D341Med (cell line): Measurements from ENCODE around the gene TAS2R8.
"Not testable (repeated sequence)": the region's sequence is repeated elsewhere in the genome, so short reads cannot be mapped to it uniquely, and the experiment has no call there.

Source experiments
- DNase-seq: peaks from one replicate; pipeline ENCODE4 v3.0.0; 2012; ENCODE audit warnings: low spot score

The TAS2R8 gene, protein sequence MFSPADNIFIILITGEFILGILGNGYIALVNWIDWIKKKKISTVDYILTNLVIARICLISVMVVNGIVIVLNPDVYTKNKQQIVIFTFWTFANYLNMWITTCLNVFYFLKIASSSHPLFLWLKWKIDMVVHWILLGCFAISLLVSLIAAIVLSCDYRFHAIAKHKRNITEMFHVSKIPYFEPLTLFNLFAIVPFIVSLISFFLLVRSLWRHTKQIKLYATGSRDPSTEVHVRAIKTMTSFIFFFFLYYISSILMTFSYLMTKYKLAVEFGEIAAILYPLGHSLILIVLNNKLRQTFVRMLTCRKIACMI

GRCh38 chr12:10807186-10807585 is at the start of gene TAS2R8:
TSS of gene TAS2R8 (minus strand) at chr12:10807286. CDS start at chr12:10806980, 306 bp downstream.
- no peak for DNase-seq

DNA sequence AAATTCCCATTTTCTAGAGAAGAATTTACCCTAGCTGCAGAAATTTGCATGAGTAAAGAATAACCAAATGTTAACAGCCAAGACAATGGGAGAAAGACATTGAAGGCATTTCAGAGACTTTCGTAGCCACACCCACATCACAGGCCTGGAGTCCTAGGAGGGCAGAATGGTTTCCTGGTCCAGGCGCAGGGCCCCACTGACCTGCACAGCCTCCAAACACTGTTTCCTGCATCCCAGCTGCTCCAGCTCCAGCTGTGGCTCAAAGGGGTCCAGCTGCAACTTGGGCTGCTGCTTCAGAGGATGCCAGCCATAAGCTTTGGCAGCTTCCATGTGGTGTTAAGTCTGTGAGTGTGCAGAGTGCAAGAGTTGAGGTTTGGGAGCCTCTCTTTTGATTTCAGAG is 48.7 kb upstream of the TAS2R8 start:
- DNase-seq: no peak

GRCh38 chr12:10853776-10854175 is 46.7 kb upstream of the TAS2R8 start:
- no peak for DNase-seq

GRCh38 chr12:10851243-10851858 is 44.3 kb upstream of the TAS2R8 start:
- no peak for DNase-seq

DNA sequence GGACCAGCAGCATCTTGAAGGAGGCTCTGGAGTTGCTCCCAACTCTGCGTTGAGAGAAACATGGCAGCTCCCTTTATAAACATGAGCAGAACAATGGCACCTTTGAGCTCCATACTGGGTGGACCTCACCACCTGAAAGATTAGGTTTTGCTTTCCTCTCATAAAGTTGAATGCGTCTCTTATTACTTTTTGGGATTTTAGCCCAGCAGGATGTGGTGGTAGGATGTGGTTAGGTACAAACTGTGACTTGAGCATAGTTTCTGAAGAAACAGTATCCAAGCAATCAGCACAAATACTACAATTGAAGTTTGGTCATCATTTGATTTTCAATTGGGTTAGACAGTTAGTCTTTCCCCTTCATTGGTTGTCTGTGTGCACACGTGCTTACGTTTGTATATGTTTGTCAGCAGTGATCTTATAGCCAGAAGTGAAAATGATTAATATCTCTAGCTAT is 42.4 kb upstream of the TAS2R8 start, which contains the start of gene PRR4:
PRR4 (minus strand) TSS at position 51 of the 454 bp plus-strand sequence; CDS start at position 13, 38 bp downstream.
- no peak for DNase-seq

- no peak for DNase-seq
These were observed 40.7 kb upstream of the TAS2R8 start for GRCh38 chr12:10847744-10848143.

GRCh38 chr12:10842862-10843261 is 35.8 kb upstream of the TAS2R8 start:
- no peak for DNase-seq

GRCh38 chr12:10838461-10838860 is 31.4 kb upstream of the TAS2R8 start:
- no peak for DNase-seq

- no peak for DNase-seq
These were observed 22.9 kb upstream of the TAS2R8 start for GRCh38 chr12:10829994-10830393.

GRCh38 chr12:10826258-10826657 is 19.2 kb upstream of the TAS2R8 start, which contains the start of gene TAS2R10:
TSS of gene TAS2R10 (minus strand) at chr12:10826358. CDS start at chr12:10826269, 89 bp downstream.
- DNase-seq: no peak

DNA sequence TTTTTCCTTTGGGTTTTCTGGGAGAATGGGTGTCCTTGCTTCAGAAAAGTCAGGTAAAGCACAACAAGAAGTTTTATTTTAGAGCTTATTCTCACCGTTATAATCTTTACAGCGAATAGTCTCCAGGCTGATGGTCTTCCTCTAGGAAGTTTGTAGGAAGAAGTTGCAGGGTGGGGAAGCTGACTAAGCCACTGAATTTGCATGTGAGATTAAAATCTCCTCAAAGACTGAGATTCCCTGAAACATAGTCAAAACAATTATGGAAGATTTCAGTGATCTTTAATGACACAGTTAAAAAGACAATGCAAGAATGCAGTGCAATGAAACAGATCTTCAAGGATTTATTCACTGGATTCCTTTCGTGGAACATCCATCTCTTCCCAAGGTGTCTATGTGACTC is 17.9 kb upstream of the TAS2R8 start:
- no peak for DNase-seq

DNA sequence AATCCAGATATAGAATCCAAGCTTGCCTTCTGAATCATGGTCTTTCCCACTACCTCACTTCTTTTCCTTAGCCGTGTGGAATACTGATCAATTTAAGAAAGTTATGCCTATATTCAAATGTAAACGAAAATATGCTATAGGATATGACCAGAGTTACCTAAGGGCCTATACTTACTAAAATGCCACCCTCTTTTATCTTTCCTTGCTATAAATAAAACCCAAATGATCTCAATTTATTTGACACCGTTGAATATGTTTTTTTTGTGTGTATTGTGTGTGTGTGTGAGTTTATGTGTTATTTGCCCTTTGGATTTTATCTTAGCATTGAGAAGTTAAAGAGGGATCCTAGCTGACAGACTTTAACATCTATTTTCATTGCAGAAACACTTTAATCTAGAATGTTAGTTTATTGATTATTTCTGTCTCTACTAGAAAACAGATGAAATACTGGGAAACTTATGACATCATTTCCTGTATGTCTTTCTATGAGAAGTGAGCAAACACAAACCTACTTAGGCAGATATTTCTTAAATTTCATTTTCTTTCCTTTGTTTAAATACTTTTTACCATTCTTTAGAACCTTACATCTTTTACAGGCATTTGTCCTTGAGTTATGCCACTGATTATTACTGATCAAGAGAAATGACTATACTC is 4.9 kb upstream of the TAS2R8 start:
- DNase-seq: no peak

DNA sequence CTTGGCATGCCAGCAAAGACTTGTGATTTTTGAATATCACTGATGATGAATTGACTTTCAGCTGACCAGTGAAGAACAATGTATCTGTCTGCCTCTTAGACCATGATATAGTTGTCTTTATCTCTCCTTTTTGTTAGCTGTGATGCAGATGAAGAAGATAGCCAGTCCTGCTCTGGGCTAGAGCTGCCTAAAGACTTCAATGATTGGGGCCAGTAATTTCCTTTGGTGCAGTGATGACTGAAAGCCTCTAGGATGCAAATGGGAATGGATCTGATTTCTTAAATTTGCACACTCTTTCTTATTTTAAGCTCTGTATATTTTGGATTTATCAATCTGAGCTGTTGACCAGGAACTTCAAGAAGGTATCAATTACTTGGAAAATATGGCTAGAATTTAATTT is 3.0 kb upstream of the TAS2R8 start, which contains the start of gene TAS2R9:
TAS2R9 (minus strand) TSS at position 101 of the 400 bp plus-strand sequence; CDS start at position 8, 93 bp downstream.
- DNase-seq: no peak

DNA sequence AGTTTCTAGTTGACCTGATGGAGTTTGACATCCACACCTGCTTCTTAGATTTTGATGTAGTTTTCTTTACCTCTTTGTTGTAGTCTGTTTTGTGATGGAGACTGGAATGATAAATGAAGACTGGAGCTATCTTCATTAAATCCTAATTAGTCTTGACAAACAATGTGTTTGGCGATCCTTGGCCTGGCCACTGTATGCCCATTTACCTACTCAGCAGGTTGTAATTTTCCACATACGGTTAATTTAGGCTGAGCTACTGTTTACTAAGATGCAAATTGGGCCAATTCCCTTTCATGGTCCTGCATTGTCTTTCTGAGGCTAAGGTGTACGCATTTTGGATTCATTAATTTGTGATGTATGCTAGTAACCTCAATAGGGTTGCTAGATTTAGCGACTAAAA is 4.5 kb downstream of the TAS2R8 start, which contains the start of gene TAS2R7:
TAS2R7 (minus strand) TSS at position 41 of the 400 bp plus-strand sequence. CDS start 57 bp downstream, outside the sequence.
- no peak for DNase-seq

DNA sequence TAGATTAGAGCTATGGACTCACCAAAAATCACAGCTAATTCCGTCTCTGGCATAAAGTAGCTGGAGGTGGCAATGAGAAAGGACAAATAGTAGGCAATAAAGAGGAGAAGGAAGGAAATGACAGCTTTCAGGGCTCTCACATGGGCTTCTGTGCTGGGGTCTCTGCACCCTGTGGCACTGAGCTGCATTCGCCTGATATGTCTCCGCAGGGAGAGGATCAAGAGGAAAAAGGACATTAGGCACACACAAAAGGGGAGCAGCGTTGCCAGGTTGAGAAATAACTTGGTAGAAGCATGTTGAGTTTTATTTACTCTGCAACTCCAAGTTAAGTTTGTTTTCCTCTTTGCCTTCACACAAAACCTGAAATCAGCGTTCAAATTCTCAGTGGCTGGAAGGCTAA is 5.3 kb downstream of the TAS2R8 start:
- DNase-seq: no peak

DNA sequence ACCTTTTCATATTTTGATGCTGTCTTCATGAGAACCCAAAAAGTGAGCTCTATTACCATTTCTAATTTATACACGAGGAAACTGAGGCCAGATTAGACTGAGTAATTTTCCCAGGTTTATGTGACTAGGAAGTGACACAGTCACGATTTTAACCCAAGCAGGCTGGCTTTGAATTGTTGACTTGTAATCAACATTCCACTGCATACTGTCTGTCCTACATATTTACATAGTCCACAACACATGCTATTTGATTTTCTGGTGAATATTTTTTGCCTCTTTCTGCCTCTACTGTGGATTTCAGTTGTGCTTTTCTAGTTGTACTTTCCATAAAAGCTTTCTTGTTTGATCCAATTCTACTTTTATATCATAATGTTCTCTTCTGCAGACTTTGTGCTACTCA is 12.9 kb downstream of the TAS2R8 start:
- DNase-seq: no peak

DNA sequence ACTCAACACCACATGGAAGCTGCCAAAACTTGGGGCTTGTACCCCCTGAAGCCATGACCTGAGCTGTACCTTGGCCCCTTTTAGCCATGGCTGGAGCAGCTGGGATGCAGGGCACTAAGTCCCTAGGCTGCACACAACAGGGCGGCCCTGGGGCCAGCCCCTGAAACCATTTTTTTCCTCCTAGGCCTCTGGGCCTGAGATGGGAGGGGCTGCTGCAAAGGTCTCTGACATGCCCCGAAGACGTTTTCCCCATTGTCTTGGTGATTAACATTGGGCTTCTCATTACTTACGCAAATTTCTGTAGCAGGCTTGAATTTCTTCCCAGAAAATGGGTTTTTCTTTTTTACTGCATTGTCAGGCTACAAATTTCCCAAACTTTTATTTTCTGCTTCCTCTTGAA is 15.3 kb downstream of the TAS2R8 start:
- DNase-seq: not testable (repeated sequence)

DNA sequence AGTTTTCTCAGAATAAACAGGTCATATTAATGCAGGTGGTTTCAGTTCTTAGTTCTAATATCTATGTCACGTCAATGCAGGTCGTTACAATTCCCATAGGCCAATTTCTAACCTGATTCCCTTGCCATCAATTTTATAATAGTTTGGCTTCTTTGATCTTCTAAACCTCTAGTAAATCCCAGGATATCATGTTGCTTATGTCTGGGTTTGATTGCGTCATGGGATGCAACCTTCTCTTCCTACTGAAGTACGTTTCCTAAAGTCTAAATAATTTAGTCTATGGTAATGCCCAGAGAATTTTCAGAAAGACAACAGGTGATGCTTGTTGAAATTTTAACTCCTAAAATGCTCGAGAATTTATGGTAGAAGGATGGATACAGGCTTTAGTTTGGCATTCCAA is 23.8 kb downstream of the TAS2R8 start:
- DNase-seq: no peak

DNA sequence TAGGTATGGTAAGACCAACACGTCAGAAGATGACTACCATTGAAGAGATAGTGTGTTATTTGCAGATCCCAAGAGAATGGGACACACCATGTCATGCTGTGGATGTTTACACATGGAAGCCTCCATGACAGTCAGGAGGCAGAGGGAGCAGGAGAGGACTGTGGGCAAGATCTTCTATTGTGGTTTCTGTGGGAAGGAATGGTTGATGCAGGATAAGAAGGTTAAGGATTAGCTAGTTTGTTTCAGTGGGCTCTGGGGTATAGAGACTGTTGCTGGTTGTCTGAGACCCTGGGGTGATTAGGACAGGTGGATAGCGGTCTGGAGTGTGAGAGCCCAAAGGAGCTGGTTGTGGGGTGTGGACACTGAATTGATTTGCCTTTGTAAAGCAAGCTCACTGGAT is 28.0 kb downstream of the TAS2R8 start:
- DNase-seq: no peak

- peak; percentile 22 for DNase-seq
These were observed 35.9 kb downstream of the TAS2R8 start for GRCh38 chr12:10771132-10771733.

GRCh38 chr12:10759657-10760056 is 47.4 kb downstream of the TAS2R8 start:
- no peak for DNase-seq

DNA sequence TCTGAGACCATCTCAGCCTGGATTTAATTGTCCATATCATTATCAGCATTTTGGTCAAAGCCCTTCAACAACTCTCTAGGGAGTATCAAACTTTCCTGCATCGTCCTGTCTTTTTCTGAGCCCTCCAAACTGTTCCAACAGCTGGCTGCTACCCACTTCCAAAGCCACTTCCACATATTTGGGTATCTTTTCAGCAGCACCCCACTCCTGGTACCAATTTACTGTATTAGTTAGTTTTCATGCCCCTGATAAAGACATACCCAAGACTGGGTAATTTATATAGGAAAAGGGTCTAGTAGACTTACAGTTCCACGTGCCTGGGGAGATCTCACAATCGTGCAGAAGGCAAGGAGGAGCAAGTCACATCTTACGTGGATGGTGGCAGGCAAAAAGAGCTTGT is 50.9 kb downstream of the TAS2R8 start:
- DNase-seq: no peak
